ENCODE data around the gene CTBP1.

The CTBP1 gene

GRCh38 chr4:1208970-1209704 is 39.8 kb downstream of the CTBP1 start:
- DNase-seq (ENCODE audit: low read depth) = no peak
- TF ChIP-seq POLR2A (IDR thresholded peaks at IDR 0.05; ENCODE audit: extremely low read depth, insufficient read length) (no peak), MYC (IDR thresholded peaks at IDR 0.05; ENCODE audit: low read depth, low read length) (no peak)
- TF ChIP-seq, protein P1, sequence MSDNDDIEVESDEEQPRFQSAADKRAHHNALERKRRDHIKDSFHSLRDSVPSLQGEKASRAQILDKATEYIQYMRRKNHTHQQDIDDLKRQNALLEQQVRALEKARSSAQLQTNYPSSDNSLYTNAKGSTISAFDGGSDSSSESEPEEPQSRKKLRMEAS (IDR thresholded peaks at IDR 0.05; ENCODE audit: low read depth, low read length) = no peak
- TF ChIP-seq, protein P2, sequence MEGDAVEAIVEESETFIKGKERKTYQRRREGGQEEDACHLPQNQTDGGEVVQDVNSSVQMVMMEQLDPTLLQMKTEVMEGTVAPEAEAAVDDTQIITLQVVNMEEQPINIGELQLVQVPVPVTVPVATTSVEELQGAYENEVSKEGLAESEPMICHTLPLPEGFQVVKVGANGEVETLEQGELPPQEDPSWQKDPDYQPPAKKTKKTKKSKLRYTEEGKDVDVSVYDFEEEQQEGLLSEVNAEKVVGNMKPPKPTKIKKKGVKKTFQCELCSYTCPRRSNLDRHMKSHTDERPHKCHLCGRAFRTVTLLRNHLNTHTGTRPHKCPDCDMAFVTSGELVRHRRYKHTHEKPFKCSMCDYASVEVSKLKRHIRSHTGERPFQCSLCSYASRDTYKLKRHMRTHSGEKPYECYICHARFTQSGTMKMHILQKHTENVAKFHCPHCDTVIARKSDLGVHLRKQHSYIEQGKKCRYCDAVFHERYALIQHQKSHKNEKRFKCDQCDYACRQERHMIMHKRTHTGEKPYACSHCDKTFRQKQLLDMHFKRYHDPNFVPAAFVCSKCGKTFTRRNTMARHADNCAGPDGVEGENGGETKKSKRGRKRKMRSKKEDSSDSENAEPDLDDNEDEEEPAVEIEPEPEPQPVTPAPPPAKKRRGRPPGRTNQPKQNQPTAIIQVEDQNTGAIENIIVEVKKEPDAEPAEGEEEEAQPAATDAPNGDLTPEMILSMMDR (IDR thresholded peaks at IDR 0.05; ENCODE audit: low read depth, low read length) = no peak
- no peak overlapping the region for H3K4me3 ChIP-seq (ENCODE audit: low read depth, low read length)

DNA sequence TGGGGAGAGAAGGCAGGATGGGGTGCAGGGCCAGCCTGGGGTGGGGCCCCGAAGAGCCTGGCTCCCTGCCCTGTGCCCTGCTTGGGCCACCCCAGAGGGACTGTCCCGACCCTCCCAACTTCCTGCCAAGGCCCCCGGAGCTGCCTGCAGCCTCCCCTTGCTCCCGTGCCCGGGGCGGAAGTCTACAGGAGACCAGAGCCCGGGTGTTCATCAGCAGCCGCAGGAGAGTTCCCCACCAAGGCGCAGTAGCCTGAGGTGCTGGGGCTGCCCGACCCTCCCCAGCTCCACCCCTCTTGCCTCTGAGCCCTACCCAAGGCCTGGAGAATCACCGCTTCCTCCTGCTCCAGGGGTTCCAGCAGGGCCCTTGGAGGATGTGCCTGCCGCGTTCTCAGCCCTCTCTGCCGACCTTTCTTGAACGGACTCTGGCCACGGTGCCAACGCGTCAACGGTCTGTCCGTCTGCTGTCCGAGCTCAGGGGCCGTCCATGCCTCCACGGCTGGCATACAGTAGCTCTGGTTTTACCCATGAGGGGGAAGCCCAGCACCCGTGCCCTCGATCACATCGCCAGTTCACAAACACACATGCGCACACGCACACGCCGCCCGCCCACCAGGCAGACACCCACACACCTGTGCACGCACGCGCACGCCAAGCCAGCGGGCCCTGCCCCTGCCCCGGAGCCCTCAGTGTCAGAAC is 40.5 kb downstream of the CTBP1 start:
- TF ChIP-seq POLR2A (IDR thresholded peaks at IDR 0.05; ENCODE audit: extremely low read depth, insufficient read length) (no peak), MYC (IDR thresholded peaks at IDR 0.05; ENCODE audit: low read depth, low read length) (no peak)
- TF ChIP-seq, protein P2 (IDR thresholded peaks at IDR 0.05; ENCODE audit: low read depth, low read length) = no peak
- TF ChIP-seq, protein P1 (IDR thresholded peaks at IDR 0.05; ENCODE audit: low read depth, low read length) = no peak
- H3K4me3 ChIP-seq (ENCODE audit: low read depth, low read length) = no peak overlapping the region

GRCh38 chr4:1207603-1208265 is 41.2 kb downstream of the CTBP1 start:
- no peak overlapping the region for H3K4me3 ChIP-seq (ENCODE audit: low read depth, low read length)
- DNase-seq (ENCODE audit: low read depth) = no peak
- no peak for TF ChIP-seq MYC (IDR thresholded peaks at IDR 0.05; ENCODE audit: low read depth, low read length)
- TF ChIP-seq, protein P1 (IDR thresholded peaks at IDR 0.05; ENCODE audit: low read depth, low read length) = no peak
- no peak for TF ChIP-seq POLR2A (IDR thresholded peaks at IDR 0.05; ENCODE audit: extremely low read depth, insufficient read length)
- TF ChIP-seq, protein P2 (IDR thresholded peaks at IDR 0.05; ENCODE audit: low read depth, low read length) = no peak

More for the DNA sequence above, 40.5 kb downstream of the CTBP1 start:
- no peak for DNase-seq (ENCODE audit: low read depth)

- no peak for DNase-seq (ENCODE audit: low read depth)
- TF ChIP-seq, protein P2 (IDR thresholded peaks at IDR 0.05; ENCODE audit: low read depth, low read length) = no peak
- TF ChIP-seq POLR2A (IDR thresholded peaks at IDR 0.05; ENCODE audit: extremely low read depth, insufficient read length) = no peak
- no peak for TF ChIP-seq MYC (IDR thresholded peaks at IDR 0.05; ENCODE audit: low read depth, low read length)
- TF ChIP-seq, protein P1 (IDR thresholded peaks at IDR 0.05; ENCODE audit: low read depth, low read length) = no peak
- H3K4me3 ChIP-seq (ENCODE audit: low read depth, low read length) = no peak overlapping the region
Measured at GRCh38 chr4:1207157-1207470, 41.8 kb downstream of the CTBP1 start.

GRCh38 chr4:1206299-1207156 is 42.4 kb downstream of the CTBP1 start:
- no peak for DNase-seq (ENCODE audit: low read depth)
- TF ChIP-seq, protein P1 (IDR thresholded peaks at IDR 0.05; ENCODE audit: low read depth, low read length) = no peak
- H3K4me3 ChIP-seq (ENCODE audit: low read depth, low read length) = no peak overlapping the region

Data from NB4 (cell line).